ENCODE data around the gene BMP7.

DNA sequence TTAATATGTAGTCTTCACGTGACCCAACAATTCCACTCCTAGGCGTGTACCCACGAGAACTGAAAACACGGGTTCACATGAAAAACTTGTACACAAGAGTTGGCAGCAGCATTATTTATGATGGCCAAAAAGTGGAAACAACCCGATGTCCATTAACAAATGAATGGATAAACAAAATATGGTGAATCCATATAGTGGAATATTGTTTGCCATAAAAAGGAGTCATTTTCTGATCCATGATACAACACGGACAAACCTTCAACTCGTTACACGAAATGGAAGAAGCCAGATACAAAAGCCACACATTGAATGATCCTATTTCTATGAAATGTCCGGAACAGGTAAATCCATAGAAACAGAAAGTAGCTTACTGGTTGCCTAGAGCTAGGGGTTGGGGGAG is 78.4 kb downstream of the BMP7 start:
- no peak for TF ChIP-seq POLR2A (IDR thresholded peaks at IDR 0.05)
- TF ChIP-seq, protein P1, sequence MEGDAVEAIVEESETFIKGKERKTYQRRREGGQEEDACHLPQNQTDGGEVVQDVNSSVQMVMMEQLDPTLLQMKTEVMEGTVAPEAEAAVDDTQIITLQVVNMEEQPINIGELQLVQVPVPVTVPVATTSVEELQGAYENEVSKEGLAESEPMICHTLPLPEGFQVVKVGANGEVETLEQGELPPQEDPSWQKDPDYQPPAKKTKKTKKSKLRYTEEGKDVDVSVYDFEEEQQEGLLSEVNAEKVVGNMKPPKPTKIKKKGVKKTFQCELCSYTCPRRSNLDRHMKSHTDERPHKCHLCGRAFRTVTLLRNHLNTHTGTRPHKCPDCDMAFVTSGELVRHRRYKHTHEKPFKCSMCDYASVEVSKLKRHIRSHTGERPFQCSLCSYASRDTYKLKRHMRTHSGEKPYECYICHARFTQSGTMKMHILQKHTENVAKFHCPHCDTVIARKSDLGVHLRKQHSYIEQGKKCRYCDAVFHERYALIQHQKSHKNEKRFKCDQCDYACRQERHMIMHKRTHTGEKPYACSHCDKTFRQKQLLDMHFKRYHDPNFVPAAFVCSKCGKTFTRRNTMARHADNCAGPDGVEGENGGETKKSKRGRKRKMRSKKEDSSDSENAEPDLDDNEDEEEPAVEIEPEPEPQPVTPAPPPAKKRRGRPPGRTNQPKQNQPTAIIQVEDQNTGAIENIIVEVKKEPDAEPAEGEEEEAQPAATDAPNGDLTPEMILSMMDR (IDR thresholded peaks at IDR 0.05): no peak

All from adrenal gland (tissue), 5 donors.